ENCODE measurements around the gene ARFRP1.

The ARFRP1 gene

GRCh38 chr20:63690003-63690897 lies 17.5 kb downstream of the ARFRP1 start:
- no peak for DNase-seq

- DNase-seq = no peak
These were observed 18.5 kb downstream of the ARFRP1 start for GRCh38 chr20:63689046-63690002.

- no peak for DNase-seq
These were observed 19.3 kb downstream of the ARFRP1 start for GRCh38 chr20:63688228-63689045.

- DNase-seq = no peak
These were observed 20.2 kb downstream of the ARFRP1 start for GRCh38 chr20:63687419-63688178.

- peak; percentile 99 for DNase-seq
These were observed 21.1 kb downstream of the ARFRP1 start for GRCh38 chr20:63686492-63687321.

- DNase-seq = no peak
These were observed 21.7 kb downstream of the ARFRP1 start for GRCh38 chr20:63686094-63686491.

GRCh38 chr20:63685269-63686026 lies 22.3 kb downstream of the ARFRP1 start:
- DNase-seq = no peak

GRCh38 chr20:63682384-63683139 lies 25.2 kb downstream of the ARFRP1 start:
- peak; percentile 31 for DNase-seq

GRCh38 chr20:63681609-63682142 lies 26.1 kb downstream of the ARFRP1 start:
- no peak for DNase-seq

GRCh38 chr20:63680857-63681608 lies 26.7 kb downstream of the ARFRP1 start:
- DNase-seq = no peak

GRCh38 chr20:63680427-63680826 lies 27.3 kb downstream of the ARFRP1 start:
- no peak for DNase-seq

- no peak for DNase-seq
These were observed 27.9 kb downstream of the ARFRP1 start for GRCh38 chr20:63679799-63680305.

- DNase-seq = no peak
These were observed 28.9 kb downstream of the ARFRP1 start for GRCh38 chr20:63678667-63679465.

GRCh38 chr20:63678071-63678470 lies 29.7 kb downstream of the ARFRP1 start:
- DNase-seq = no peak

- DNase-seq = no peak
These were observed 32.0 kb downstream of the ARFRP1 start for GRCh38 chr20:63675681-63676368.

- DNase-seq = no peak
These were observed 33.8 kb downstream of the ARFRP1 start for GRCh38 chr20:63673951-63674350.

GRCh38 chr20:63672666-63673065 lies 35.1 kb downstream of the ARFRP1 start:
- DNase-seq = no peak

Data from suppressor macrophage treated with lipopolysaccharide for 4 hours (primary cell).